HL-60 (cell line): Measurements from ENCODE around the gene C12orf50.

Experiments used
- DNase-seq, 2 experiments: peaks; one replicate each; pipeline ENCODE4 v3.0.0-alpha.2; 2010 to 2020; ENCODE audit warnings: low read depth in 1 of 2, low spot score in 1 of 2
- H3K27ac ChIP-seq: fragments of 250-450 bp; sonication (Bioruptor Pico); replicated peaks from 2 replicates; pipeline ENCODE4 v1.5.1; 2020; ENCODE audit warnings: mild to moderate bottlenecking, moderate library complexity
- H3K27me3 ChIP-seq: fragments of 250-450 bp; sonication (Bioruptor Pico); 2 replicates; pipeline ENCODE4 v1.5.1; 2021; ENCODE audit warnings: mild to moderate bottlenecking, moderate library complexity; ENCODE audit not compliant: insufficient read depth, poor library complexity, severe bottlenecking
- H3K4me3 ChIP-seq: replicated peaks from 2 replicates; pipeline ENCODE4 v1.5.1; 2011; ENCODE audit warnings: mild to moderate bottlenecking, control low read depth, low read length; ENCODE audit not compliant: insufficient read depth
- GABPA ChIP-seq: IDR thresholded peaks from 2 replicates; pipeline ENCODE4 v1.6.1; 2012; ENCODE audit warnings: low read depth
- POLR2AphosphoS5 ChIP-seq: IDR thresholded peaks from 2 replicates; pipeline ENCODE4 v1.6.1; 2012; ENCODE audit warnings: low read depth
- SPI1 ChIP-seq: IDR thresholded peaks from 2 replicates; pipeline ENCODE4 v1.6.1; 2012; ENCODE audit warnings: low read depth, mild to moderate bottlenecking, borderline replicate concordance
- TF ChIP-seq, protein P1 (sequence below): IDR thresholded peaks from 2 replicates; pipeline ENCODE4 v1.6.1; 2012; ENCODE audit warnings: low read depth; ENCODE audit not compliant: insufficient replicate concordance
- TF ChIP-seq, protein P2 (sequence below): IDR thresholded peaks from one replicate; pipeline ENCODE4 v1.5.1; 2011; ENCODE audit warnings: low read length, control low read depth, inconsistent platforms; ENCODE audit not compliant: insufficient read depth

The C12orf50 gene

DNA sequence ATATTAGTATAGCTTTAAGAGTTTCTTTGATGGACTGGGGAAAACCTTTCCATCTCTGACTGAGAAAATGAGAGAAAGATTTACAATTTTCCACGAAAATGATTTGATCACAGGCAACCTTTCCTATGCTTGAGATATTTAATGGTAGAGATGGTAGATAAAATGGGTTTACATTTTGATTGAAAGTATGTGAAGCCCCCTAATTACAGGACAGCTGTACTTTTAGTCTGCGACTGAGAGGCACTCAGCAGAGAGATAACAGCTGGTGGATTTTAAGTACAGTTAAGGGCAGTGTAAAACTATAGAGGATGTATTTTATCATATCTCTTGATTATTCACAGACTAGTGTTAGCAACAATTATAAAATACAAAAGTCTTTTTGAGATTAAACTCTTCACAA lies 40.7 kb downstream of the C12orf50 start:
- no peak for TF ChIP-seq POLR2AphosphoS5
- TF ChIP-seq, protein P1, sequence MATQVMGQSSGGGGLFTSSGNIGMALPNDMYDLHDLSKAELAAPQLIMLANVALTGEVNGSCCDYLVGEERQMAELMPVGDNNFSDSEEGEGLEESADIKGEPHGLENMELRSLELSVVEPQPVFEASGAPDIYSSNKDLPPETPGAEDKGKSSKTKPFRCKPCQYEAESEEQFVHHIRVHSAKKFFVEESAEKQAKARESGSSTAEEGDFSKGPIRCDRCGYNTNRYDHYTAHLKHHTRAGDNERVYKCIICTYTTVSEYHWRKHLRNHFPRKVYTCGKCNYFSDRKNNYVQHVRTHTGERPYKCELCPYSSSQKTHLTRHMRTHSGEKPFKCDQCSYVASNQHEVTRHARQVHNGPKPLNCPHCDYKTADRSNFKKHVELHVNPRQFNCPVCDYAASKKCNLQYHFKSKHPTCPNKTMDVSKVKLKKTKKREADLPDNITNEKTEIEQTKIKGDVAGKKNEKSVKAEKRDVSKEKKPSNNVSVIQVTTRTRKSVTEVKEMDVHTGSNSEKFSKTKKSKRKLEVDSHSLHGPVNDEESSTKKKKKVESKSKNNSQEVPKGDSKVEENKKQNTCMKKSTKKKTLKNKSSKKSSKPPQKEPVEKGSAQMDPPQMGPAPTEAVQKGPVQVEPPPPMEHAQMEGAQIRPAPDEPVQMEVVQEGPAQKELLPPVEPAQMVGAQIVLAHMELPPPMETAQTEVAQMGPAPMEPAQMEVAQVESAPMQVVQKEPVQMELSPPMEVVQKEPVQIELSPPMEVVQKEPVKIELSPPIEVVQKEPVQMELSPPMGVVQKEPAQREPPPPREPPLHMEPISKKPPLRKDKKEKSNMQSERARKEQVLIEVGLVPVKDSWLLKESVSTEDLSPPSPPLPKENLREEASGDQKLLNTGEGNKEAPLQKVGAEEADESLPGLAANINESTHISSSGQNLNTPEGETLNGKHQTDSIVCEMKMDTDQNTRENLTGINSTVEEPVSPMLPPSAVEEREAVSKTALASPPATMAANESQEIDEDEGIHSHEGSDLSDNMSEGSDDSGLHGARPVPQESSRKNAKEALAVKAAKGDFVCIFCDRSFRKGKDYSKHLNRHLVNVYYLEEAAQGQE, result no peak
- TF ChIP-seq SPI1, result no peak
- TF ChIP-seq, protein P2, sequence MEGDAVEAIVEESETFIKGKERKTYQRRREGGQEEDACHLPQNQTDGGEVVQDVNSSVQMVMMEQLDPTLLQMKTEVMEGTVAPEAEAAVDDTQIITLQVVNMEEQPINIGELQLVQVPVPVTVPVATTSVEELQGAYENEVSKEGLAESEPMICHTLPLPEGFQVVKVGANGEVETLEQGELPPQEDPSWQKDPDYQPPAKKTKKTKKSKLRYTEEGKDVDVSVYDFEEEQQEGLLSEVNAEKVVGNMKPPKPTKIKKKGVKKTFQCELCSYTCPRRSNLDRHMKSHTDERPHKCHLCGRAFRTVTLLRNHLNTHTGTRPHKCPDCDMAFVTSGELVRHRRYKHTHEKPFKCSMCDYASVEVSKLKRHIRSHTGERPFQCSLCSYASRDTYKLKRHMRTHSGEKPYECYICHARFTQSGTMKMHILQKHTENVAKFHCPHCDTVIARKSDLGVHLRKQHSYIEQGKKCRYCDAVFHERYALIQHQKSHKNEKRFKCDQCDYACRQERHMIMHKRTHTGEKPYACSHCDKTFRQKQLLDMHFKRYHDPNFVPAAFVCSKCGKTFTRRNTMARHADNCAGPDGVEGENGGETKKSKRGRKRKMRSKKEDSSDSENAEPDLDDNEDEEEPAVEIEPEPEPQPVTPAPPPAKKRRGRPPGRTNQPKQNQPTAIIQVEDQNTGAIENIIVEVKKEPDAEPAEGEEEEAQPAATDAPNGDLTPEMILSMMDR, result no peak
- H3K27me3 ChIP-seq, result no peaks in the 10 kb centered on the region
- DNase-seq, result no peak
- no peak overlapping the region for H3K4me3 ChIP-seq
- H3K27ac ChIP-seq, result no peak overlapping the region

DNA sequence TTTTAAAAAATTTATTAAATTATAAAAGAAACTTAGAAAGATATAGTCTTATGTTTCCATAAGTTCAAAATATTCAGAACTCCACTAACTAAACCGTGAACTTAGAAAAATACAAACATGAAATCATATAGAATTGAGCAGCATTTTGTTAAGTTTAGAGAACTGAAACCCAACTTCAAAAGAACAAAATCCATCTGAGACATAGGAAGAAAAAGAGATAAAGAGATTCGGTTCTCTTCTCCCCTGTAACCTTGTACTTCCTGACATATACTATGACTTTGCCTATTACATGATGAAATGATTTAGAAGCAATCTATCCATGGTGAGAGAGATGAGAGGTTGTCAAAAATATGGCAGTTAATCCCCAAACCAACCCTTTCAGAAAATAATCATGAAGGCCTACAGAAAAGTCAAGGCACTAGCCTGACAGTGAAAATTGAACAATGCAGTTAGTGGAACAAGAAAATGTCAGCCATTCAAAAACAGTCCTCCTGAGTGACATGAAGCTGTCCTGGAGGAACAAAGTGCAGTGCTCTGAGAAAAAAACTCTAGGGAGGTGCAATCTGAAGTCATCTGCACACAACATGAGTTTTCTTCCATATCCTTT lies 44.0 kb downstream of the C12orf50 start:
- Histone ChIP-seq H3K4me3 (no peak overlapping the region), H3K27ac (no peak overlapping the region), H3K27me3 (no peaks in the 10 kb centered on the region)
- TF ChIP-seq POLR2AphosphoS5 (no peak), GABPA (no peak), SPI1 (no peak)
- TF ChIP-seq, protein P2, result no peak
- TF ChIP-seq, protein P1, result no peak
- DNase-seq, result no peak

DNA sequence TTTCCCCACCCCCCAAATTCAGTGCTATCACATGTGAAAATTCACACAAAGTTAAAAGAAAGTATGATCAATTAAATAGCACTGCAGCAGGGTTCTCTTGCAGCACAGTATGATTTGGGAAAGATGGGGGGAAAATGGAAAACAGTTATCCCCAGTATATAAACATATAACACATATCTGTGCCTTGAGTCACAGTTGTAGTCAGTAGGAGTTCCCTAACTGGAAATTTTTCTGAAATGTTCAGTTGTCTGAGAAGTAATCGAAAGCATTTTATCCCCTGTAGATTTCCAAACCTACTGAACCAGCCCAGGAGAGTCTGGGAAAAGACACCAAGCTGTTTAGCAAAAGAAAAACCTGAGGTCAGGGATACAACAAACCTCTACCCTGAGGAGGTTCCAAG lies 47.0 kb downstream of the C12orf50 start:
- Histone ChIP-seq H3K27me3 (no peaks in the 10 kb centered on the region), H3K4me3 (no peak overlapping the region), H3K27ac (no peak overlapping the region)
- TF ChIP-seq GABPA, result no peak
- TF ChIP-seq, protein P2, result no peak
- TF ChIP-seq, protein P1, result no peak
- TF ChIP-seq SPI1, result no peak
- TF ChIP-seq POLR2AphosphoS5, result no peak
- no peak for DNase-seq
